IMR-90 (cell line): ENCODE measurements around the gene ARHGEF6.

Source experiments
- BHLHE40 ChIP-seq: fragments of 150-350 bp; IDR thresholded peaks from 2 replicates; pipeline ENCODE4 v1.6.1; 2016; ENCODE audit warnings: mild to moderate bottlenecking, low read depth, low read length
- CHD1 ChIP-seq: IDR thresholded peaks from 2 replicates; pipeline ENCODE4 v1.6.1; 2012; ENCODE audit warnings: low read depth, low read length, improper control_type of control experiment
- CTCF ChIP-seq: conservative IDR thresholded peaks from 2 replicates; pipeline ENCODE4 v1.5.1; 2012; ENCODE audit warnings: mild to moderate bottlenecking, low read depth, low read length, improper control_type of control experiment
- POLR2A ChIP-seq: IDR thresholded peaks from 2 replicates; pipeline ENCODE4 v1.6.1; 2012; ENCODE audit warnings: mild to moderate bottlenecking, low read depth, low read length
- RCOR1 ChIP-seq: IDR thresholded peaks from 2 replicates; pipeline ENCODE4 v1.6.1; 2012; ENCODE audit warnings: mild to moderate bottlenecking, low read length, improper control_type of control experiment; ENCODE audit not compliant: insufficient replicate concordance
- RFX5 ChIP-seq: IDR thresholded peaks from 2 replicates; pipeline ENCODE4 v1.8.0; 2012; ENCODE audit warnings: low read depth, mild to moderate bottlenecking, low read length, moderate library complexity
- USF2 ChIP-seq: fragments of 150-350 bp; IDR thresholded peaks from 2 replicates; pipeline ENCODE4 v1.6.1; 2017; ENCODE audit warnings: mild to moderate bottlenecking, antibody characterized with exemption, low read length, low read depth

GRCh38 chrX:136667446-136668168, 113.1 kb downstream of the ARHGEF6 start:
- TF ChIP-seq CTCF, result no peak
- TF ChIP-seq POLR2A, result no peak
- TF ChIP-seq CHD1, result no peak
- TF ChIP-seq RFX5, result no peak
- no peak for TF ChIP-seq USF2
- no peak for TF ChIP-seq BHLHE40
- no peak for TF ChIP-seq RCOR1
